Fibroblast of villous mesenchyme (primary cell): ENCODE data around the gene BICDL1. TPM values are rescaled to one million over a fixed set of nuclear protein-coding genes. Genes with fewer than 3 reads are reported as not detected.

ENCODE experiments used
- DNase-seq: peaks from one replicate; pipeline ENCODE4 v3.0.0-alpha.2; 2010; ENCODE audit warnings: low read depth
- H3K4me3 ChIP-seq: 2 replicates; pipeline ENCODE4 v1.5.1; 2011; ENCODE audit warnings: low read depth, mild to moderate bottlenecking, low read length
- CTCF ChIP-seq: IDR thresholded peaks from 2 replicates; pipeline ENCODE4 v1.5.1; 2012; ENCODE audit warnings: low read depth, mild to moderate bottlenecking, low read length; ENCODE audit not compliant: insufficient read depth
- small RNA-seq: library from RNA; depleted of rRNA; stranded (forward); fragments of <200 nt; gene quantifications from one replicate; pipeline ENCODE3, GENCODE V24; 2012
- total RNA-seq: library from RNA; depleted of rRNA; stranded (reverse); fragments of >200 nt; gene quantifications from 2 replicates; pipeline ENCODE4 v1.2.3, GENCODE V29; 2012

Gene BICDL1
- total RNA-seq, 1 donor, result 1.7 TPM

GRCh38 chr12:120139958-120140357 is 150.9 kb downstream of the BICDL1 start:
- no peak overlapping the region for H3K4me3 ChIP-seq
- peak; percentile 9 for DNase-seq
- TF ChIP-seq CTCF, result no peak

DNA sequence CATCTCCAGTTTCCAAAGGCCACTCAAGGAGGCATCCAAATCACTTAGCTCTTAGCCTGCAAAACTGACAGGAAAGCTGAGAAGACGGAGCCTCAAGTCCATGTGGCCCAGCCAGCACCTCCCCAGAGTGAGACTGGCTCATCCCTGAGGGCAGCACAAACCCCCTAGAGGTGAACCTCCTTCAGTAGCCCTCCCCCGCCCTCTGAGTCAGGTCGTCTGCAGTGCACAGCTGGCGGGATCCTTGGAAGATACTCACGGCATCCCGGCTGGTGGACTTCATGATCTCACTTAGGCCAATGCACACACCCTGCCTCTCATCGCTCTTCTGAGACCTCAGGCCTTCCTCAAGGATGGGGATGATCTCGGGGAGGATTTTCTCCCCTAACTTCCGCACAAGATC is 151.6 kb downstream of the BICDL1 start:
- DNase-seq, result no peak
- no peak for TF ChIP-seq CTCF

GRCh38 chr12:120141336-120141735 is 152.3 kb downstream of the BICDL1 start:
- H3K4me3 ChIP-seq, result no peak overlapping the region

More for the DNA sequence above, 151.6 kb downstream of the BICDL1 start:
- H3K4me3 ChIP-seq, result no peak overlapping the region

DNA sequence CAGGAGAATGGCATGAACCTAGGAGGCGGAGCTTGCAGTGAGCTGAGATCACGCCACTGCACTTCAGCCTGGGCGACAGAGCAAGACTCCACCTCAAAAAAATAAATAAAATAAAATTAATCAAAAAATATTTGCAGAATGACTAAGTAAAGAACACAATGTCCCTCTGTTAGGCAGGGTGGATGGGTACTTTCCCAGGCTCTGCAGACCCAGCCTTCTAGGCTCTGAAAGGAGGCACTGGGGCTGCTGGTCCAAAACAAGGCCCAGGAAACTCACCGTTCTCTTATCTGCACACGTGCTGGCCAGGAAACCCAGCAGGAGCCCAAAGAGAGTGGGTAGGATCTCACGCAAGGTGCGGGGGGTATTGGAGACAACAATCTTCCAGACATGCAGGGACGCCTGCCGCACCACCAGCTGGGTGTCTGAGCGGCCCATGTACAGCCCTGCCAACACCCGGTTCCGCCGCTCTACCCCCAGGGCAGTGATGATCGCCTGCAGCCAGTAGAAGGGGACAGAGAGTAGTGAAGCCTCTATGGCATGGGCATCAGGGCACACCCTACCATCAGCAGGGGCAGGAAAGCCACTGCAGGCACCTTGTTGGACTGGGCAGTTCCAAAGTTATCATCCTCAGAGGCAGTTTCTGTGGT is 153.3 kb downstream of the BICDL1 start:
- DNase-seq, result no peak
- H3K4me3 ChIP-seq, result no peak overlapping the region
- no peak for TF ChIP-seq CTCF

More at GRCh38 chr12:120141336-120141735, 152.3 kb downstream of the BICDL1 start:
- no peak for DNase-seq
- no peak for TF ChIP-seq CTCF

Small RNAs within 50 kb of the gene (small RNA-seq; reads per million reads assigned to genes)
- gene AC004812.1, result not detected

Other genes with a start within 250 kb of the BICDL1 start
- gene CIT, start 111.9 kb upstream of the BICDL1 start, total RNA-seq, result 18.4 and 20.7 TPM in 2 replicates
- 24.5 and 24.6 TPM in 2 replicates for gene RAB35, start 127.5 kb downstream of the BICDL1 start, total RNA-seq
- 147 and 210 TPM in 2 replicates for gene GCN1, start 205.5 kb downstream of the BICDL1 start, total RNA-seq
- gene RPLP0, start 211.9 kb downstream of the BICDL1 start, total RNA-seq, result 1,973 and 2,129 TPM in 2 replicates